ENCODE results near the gene AMIGO1.

Gene AMIGO1

GRCh38 chr1:109495738-109496137, 13.8 kb downstream of the AMIGO1 start:
- no peak for TF ChIP-seq REST (IDR thresholded peaks at IDR 0.05; ENCODE audit: low read depth)
- TF ChIP-seq NFIC (IDR thresholded peaks at IDR 0.05): no peak
- TF ChIP-seq EP300 (IDR thresholded peaks at IDR 0.05; ENCODE audit: borderline replicate concordance): no peak
- TF ChIP-seq FOXM1 (IDR thresholded peaks at IDR 0.05; ENCODE audit: borderline replicate concordance, low read depth): no peak
- no peak for TF ChIP-seq USF1 (IDR thresholded peaks at IDR 0.05)
- TF ChIP-seq CEBPB (IDR thresholded peaks at IDR 0.05): no peak
- no peak for TF ChIP-seq CREB1 (IDR thresholded peaks at IDR 0.05; ENCODE audit: low read depth)
- TF ChIP-seq TEAD4 (IDR thresholded peaks at IDR 0.05): no peak
- no peak for TF ChIP-seq YY1 (IDR thresholded peaks at IDR 0.05; ENCODE audit: low read depth)
- no peak for TF ChIP-seq RAD21 (IDR thresholded peaks at IDR 0.05; ENCODE audit: low read depth)
- TF ChIP-seq ZBTB7A (IDR thresholded peaks at IDR 0.05; ENCODE audit: low read depth): no peak
- no peak for TF ChIP-seq TAF1 (IDR thresholded peaks at IDR 0.05; ENCODE audit: low read depth)
- no peak for TF ChIP-seq EGR1 (IDR thresholded peaks at IDR 0.05)

DNA sequence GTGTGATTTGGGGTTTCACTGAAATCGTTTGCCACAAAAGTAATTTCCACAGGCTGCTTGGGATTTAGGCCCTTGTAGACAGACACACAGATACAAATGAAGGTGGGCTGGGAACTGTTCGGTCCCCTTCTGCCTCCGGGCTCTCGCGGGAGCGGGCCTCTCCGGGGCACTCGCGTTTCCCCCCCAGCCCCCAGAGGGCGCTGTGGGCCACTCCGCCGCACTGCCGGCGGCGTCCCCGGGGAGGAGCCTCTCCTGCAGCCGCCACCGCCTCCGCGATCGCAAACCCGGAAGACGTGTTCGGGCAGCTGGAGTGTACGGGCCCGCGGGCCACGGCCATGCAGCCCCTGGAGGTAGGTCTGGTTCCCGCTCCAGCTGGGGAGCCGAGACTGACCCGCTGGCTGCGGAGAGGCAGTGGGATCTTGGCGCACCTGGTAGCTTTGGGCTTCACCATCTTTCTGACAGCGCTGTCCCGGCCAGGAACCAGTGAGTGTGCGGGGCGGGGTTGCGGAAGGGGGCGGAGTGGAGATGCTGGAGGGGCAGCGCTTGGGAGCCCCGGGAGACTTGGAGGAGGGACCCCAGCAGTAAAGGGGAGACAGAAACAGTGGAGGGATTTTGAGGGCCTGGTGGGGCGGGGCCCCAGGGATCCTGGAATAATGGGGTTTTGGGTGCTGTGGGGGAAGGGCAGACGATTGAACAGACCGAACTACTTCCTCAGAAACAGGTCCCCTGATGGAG, 15.6 kb downstream of the AMIGO1 start, which contains the start of gene CYB561D1:
Gene CYB561D1, plus strand, starts transcription at position 290 of the 735 bp plus-strand sequence. Its CDS starts 46 bp downstream, at position 336.
- TF ChIP-seq YY1 (IDR thresholded peaks at IDR 0.05; ENCODE audit: low read depth): peak; percentile 54; the same call in 1 of the 2 replicates
- 0 out of 2 replicates have a peak, but pooled peaks have one; percentile 58 for TF ChIP-seq TCF12 (IDR thresholded peaks at IDR 0.05; ENCODE audit: low read depth)
- TF ChIP-seq EP300 (IDR thresholded peaks at IDR 0.05; ENCODE audit: borderline replicate concordance): no peak
- TF ChIP-seq NFIC (IDR thresholded peaks at IDR 0.05): no peak
- TF ChIP-seq TEAD4 (IDR thresholded peaks at IDR 0.05): no peak
- peak; percentile 69 for TF ChIP-seq TAF1 (IDR thresholded peaks at IDR 0.05; ENCODE audit: low read depth)
- TF ChIP-seq ZBTB7A (IDR thresholded peaks at IDR 0.05; ENCODE audit: low read depth): peak; percentile 85; the same call in 1 of the 2 replicates
- peak; percentile 40; the same call in 1 of the 2 replicates for TF ChIP-seq RAD21 (IDR thresholded peaks at IDR 0.05; ENCODE audit: low read depth)
- TF ChIP-seq EGR1 (IDR thresholded peaks at IDR 0.05): peak; percentile 91
- TF ChIP-seq MAX (IDR thresholded peaks at IDR 0.05): peak; percentile 82
- no peak for TF ChIP-seq CEBPB (IDR thresholded peaks at IDR 0.05)

- TF ChIP-seq TCF12 (IDR thresholded peaks at IDR 0.05; ENCODE audit: low read depth) (no peak), CEBPB (IDR thresholded peaks at IDR 0.05) (no peak), USF1 (IDR thresholded peaks at IDR 0.05) (no peak), CREB1 (IDR thresholded peaks at IDR 0.05; ENCODE audit: low read depth) (no peak), RAD21 (IDR thresholded peaks at IDR 0.05; ENCODE audit: low read depth) (no peak)
These were observed 16.3 kb downstream of the AMIGO1 start for GRCh38 chr1:109493227-109493626.

DNA sequence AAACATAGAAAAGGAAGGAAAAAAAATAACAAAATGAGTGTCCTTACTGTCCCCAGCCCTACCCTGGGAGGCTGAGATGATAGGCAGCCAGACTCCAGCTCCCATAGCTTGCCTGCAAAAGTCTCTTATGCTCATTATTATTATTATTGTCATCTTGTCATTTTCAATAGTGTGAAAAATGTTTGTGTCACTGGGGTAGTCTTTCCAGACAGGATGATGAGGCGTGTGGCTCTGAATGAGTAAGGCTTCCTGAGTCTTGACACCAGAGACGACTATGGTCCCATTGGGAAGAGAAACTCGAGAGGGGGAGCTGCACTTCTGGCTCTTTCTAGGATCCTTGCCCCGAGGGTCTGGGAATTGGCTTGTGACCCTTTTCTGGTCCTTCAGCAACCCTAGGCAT, 16.7 kb downstream of the AMIGO1 start:
- TF ChIP-seq CEBPB (IDR thresholded peaks at IDR 0.05) (no peak), NFIC (IDR thresholded peaks at IDR 0.05) (no peak), MAX (IDR thresholded peaks at IDR 0.05) (no peak), CREB1 (IDR thresholded peaks at IDR 0.05; ENCODE audit: low read depth) (no peak), TCF12 (IDR thresholded peaks at IDR 0.05; ENCODE audit: low read depth) (no peak), ZBTB7A (IDR thresholded peaks at IDR 0.05; ENCODE audit: low read depth) (no peak), REST (IDR thresholded peaks at IDR 0.05; ENCODE audit: low read depth) (no peak), USF1 (IDR thresholded peaks at IDR 0.05) (no peak), TEAD4 (IDR thresholded peaks at IDR 0.05) (no peak), EP300 (IDR thresholded peaks at IDR 0.05; ENCODE audit: borderline replicate concordance) (no peak), YY1 (IDR thresholded peaks at IDR 0.05; ENCODE audit: low read depth) (no peak), EGR1 (IDR thresholded peaks at IDR 0.05) (no peak), RAD21 (IDR thresholded peaks at IDR 0.05; ENCODE audit: low read depth) (no peak), TAF1 (IDR thresholded peaks at IDR 0.05; ENCODE audit: low read depth) (no peak), FOXM1 (IDR thresholded peaks at IDR 0.05; ENCODE audit: borderline replicate concordance, low read depth) (no peak)

DNA sequence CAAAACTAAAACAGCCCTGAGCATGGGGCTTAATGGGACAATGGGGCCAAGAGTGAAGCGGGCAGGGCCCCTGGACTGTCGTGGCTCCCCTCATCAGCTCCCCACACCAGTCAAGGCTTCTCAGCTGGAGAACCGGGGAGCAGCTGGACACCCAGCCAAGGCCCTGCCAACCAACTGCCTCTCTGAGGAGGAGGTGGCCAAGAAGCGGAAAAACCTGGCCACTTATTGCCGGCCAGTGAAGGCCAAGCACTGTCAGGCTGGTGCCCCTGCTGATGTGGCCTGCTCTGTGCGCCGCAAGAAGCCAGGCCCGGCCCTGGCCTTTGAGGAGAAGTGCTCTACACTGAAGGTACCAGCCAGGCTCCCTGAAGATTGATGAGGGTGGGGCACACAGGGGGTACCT, 18.2 kb downstream of the AMIGO1 start:
- TF ChIP-seq YY1 (IDR thresholded peaks at IDR 0.05; ENCODE audit: low read depth): no peak
- no peak for TF ChIP-seq TEAD4 (IDR thresholded peaks at IDR 0.05)
- no peak for TF ChIP-seq NFIC (IDR thresholded peaks at IDR 0.05)
- TF ChIP-seq TCF12 (IDR thresholded peaks at IDR 0.05; ENCODE audit: low read depth): no peak
- TF ChIP-seq RAD21 (IDR thresholded peaks at IDR 0.05; ENCODE audit: low read depth): no peak
- no peak for TF ChIP-seq CEBPB (IDR thresholded peaks at IDR 0.05)
- no peak for TF ChIP-seq FOXM1 (IDR thresholded peaks at IDR 0.05; ENCODE audit: borderline replicate concordance, low read depth)
- no peak for TF ChIP-seq MAX (IDR thresholded peaks at IDR 0.05)
- no peak for TF ChIP-seq EGR1 (IDR thresholded peaks at IDR 0.05)
- no peak for TF ChIP-seq REST (IDR thresholded peaks at IDR 0.05; ENCODE audit: low read depth)
- no peak for TF ChIP-seq EP300 (IDR thresholded peaks at IDR 0.05; ENCODE audit: borderline replicate concordance)
- no peak for TF ChIP-seq CREB1 (IDR thresholded peaks at IDR 0.05; ENCODE audit: low read depth)
- no peak for TF ChIP-seq ZBTB7A (IDR thresholded peaks at IDR 0.05; ENCODE audit: low read depth)
- TF ChIP-seq USF1 (IDR thresholded peaks at IDR 0.05): no peak
- no peak for TF ChIP-seq TAF1 (IDR thresholded peaks at IDR 0.05; ENCODE audit: low read depth)

All from Ishikawa (cell line).